ENCODE measurements around the gene NUMBL.

Gene NUMBL

DNA sequence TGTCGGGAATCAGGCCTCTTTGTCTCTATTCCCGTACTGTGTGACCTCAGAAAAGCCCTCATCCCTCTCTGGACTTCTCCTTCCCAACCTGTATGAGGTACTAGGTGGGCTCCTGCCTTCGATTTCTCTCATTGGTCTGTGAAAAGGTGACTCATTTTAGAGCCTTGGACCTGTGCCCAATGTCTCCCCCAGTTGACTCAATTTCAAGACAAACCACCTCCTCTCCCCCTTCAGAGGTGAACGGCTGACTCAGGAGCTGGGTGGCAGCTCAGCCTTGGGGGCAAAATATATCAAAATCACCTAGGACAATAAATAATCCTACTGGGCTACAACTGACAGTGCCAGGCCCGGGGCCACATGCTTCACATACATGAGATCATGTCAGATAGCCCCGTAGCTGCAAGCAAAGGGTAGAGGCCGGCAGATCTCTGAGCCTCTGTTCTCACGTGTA lies 25.6 kb upstream of the NUMBL start:
- H3K79me2 ChIP-seq (ENCODE audit: control insufficient read depth, insufficient read depth, low read length, poor library complexity), result peaks cover 29% of the 10 kb centered on the region
- peak overlapping the region; percentile 94 for H2BK5ac ChIP-seq (ENCODE audit: low read depth, low read length, poor library complexity)
- peak overlapping the region; percentile 91 for H2BK120ac ChIP-seq (ENCODE audit: insufficient read depth, low read length, poor library complexity)
- peak overlapping the region; percentile 11 for H2AFZ ChIP-seq (ENCODE audit: insufficient read depth, low read length, poor library complexity)
- peaks cover 41% of the 10 kb centered on the region for H3K79me1 ChIP-seq (ENCODE audit: low read length)
- no peaks in the 10 kb centered on the region for H3K9me3 ChIP-seq (ENCODE audit: insufficient read depth, low read depth, low read length)
- peak overlapping the region; percentile 74 for H3K14ac ChIP-seq (ENCODE audit: low read length)
- peak overlapping the region; percentile 76 for H3K4ac ChIP-seq (ENCODE audit: low read depth, low read length)
- no peak overlapping the region for H3K23ac ChIP-seq (ENCODE audit: low read length)
- no CpG with 5 or more reads among the region's 8 CpGs for WGBS (ENCODE audit: extremely low coverage, insufficient coverage, insufficient read length)
- H4K91ac ChIP-seq (ENCODE audit: low read depth, low read length), result peak overlapping the region; percentile 85
- H2AK5ac ChIP-seq (ENCODE audit: low read length), result peak overlapping the region; percentile 63
- H3K4me2 ChIP-seq (ENCODE audit: low read length), result peak overlapping the region; percentile 82
- peaks cover 4 to 11% of the 10 kb centered on the region in 2 experiments for H3K36me3 ChIP-seq (ENCODE audit: control insufficient read depth in 1 of 2, insufficient read depth in 2 of 2, low read length in 2 of 2)
- H4K8ac ChIP-seq (ENCODE audit: low read depth, low read length), result peak overlapping the region; percentile 78
- peak overlapping the region; percentile 22 for H3K9ac ChIP-seq (ENCODE audit: low read length)
- peak; percentile 87 to 90 for DNase-seq
- peak overlapping the region; percentile 83 for H2BK12ac ChIP-seq (ENCODE audit: low read length)
- H3K4me1 ChIP-seq (ENCODE audit: control insufficient read depth in 1 of 2, insufficient read depth in 2 of 2, low read length in 2 of 2), result peaks cover 11 to 13% of the 10 kb centered on the region in 2 experiments
- H3K27ac ChIP-seq (ENCODE audit: low read depth, low read length), result peak overlapping the region; percentile 98
- H3K18ac ChIP-seq (ENCODE audit: low read length), result peak overlapping the region; percentile 26
- peak overlapping the region; percentile 73 for H4K12ac ChIP-seq (ENCODE audit: low read depth, low read length)
- no peaks in the 10 kb centered on the region for H3K27me3 ChIP-seq (ENCODE audit: insufficient read depth, low read length)
- H3K4me3 ChIP-seq (ENCODE audit: low read depth, low read length), result peak overlapping the region; percentile 73

DNA sequence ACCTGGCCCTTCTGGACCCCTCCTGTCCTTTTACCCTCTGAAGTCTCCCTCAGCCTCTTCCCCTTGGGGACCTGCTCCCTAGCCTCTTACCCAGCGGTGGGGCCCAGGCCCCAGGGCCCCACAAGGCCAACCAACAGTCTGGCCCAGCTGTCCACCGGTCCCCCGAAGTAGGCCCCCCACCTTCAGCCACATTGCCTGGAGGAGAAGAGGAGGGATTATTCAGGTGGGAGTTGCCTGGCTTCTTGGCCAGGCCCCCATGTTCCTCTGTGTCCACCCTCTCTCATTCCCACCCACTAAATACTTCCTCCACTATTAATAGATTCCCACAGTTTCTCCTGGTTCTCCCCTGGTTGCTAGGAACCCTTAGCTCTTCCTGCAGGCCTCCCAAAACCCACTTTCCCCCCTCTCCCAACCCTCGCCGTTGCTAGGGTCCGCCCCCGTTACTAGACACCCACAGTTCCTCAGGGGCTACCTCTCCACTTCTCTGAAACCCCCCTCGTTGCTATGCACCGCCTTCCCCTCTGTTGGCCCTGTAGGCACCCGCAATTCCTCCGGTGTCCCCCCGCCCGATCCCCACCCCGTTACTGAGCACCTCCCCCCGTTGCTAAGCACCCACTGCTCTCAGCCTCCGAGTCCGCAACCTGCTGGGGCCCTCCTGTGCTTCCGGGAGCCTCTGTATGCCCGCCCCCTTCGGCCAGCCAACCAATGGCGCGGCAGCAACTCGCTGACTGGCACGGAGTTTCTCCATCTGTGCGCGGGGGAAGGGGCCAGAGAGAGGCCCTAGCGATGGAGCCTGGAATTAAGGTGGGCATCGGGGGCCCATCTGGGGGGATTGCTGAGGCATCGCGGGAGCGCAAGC lies 24.2 kb upstream of the NUMBL start:
- peak overlapping the region; percentile 74 for H3K14ac ChIP-seq (ENCODE audit: low read length)
- H3K9ac ChIP-seq (ENCODE audit: low read length), result peak overlapping the region; percentile 61
- peak; percentile 85 to 89 for DNase-seq
- peaks cover 8% of the 10 kb centered on the region in 2 experiments for H3K4me1 ChIP-seq (ENCODE audit: control insufficient read depth in 1 of 2, insufficient read depth in 2 of 2, low read length in 2 of 2)
- H3K9me3 ChIP-seq (ENCODE audit: insufficient read depth, low read depth, low read length), result no peaks in the 10 kb centered on the region
- H4K12ac ChIP-seq (ENCODE audit: low read depth, low read length), result peak overlapping the region; percentile 64
- peak overlapping the region; percentile 91 for H4K91ac ChIP-seq (ENCODE audit: low read depth, low read length)
- H3K27ac ChIP-seq (ENCODE audit: low read depth, low read length), result peak overlapping the region; percentile 95
- peaks cover 23% of the 10 kb centered on the region for H3K79me2 ChIP-seq (ENCODE audit: control insufficient read depth, insufficient read depth, low read length, poor library complexity)
- peak overlapping the region; percentile 91 for H2BK5ac ChIP-seq (ENCODE audit: low read depth, low read length, poor library complexity)
- peaks cover 9 to 10% of the 10 kb centered on the region in 2 experiments for H3K36me3 ChIP-seq (ENCODE audit: control insufficient read depth in 1 of 2, insufficient read depth in 2 of 2, low read length in 2 of 2)
- H3K79me1 ChIP-seq (ENCODE audit: low read length), result peaks cover 41% of the 10 kb centered on the region
- peak overlapping the region; percentile 87 for H2BK120ac ChIP-seq (ENCODE audit: insufficient read depth, low read length, poor library complexity)
- H3K18ac ChIP-seq (ENCODE audit: low read length), result peak overlapping the region; percentile 75
- no peaks in the 10 kb centered on the region for H3K27me3 ChIP-seq (ENCODE audit: insufficient read depth, low read length)
- no peak overlapping the region for H3K23ac ChIP-seq (ENCODE audit: low read length)
- peak overlapping the region; percentile 86 for H4K8ac ChIP-seq (ENCODE audit: low read depth, low read length)
- H3K4ac ChIP-seq (ENCODE audit: low read depth, low read length), result peak overlapping the region; percentile 66
- H2AFZ ChIP-seq (ENCODE audit: insufficient read depth, low read length, poor library complexity), result peak overlapping the region; percentile 77
- H3K4me3 ChIP-seq (ENCODE audit: low read depth, low read length), result peak overlapping the region; percentile 69
- WGBS (ENCODE audit: extremely low coverage, insufficient coverage, insufficient read length), result no CpG with 5 or more reads among the region's 31 CpGs
- H2BK12ac ChIP-seq (ENCODE audit: low read length), result peak overlapping the region; percentile 72
- H2AK5ac ChIP-seq (ENCODE audit: low read length), result peak overlapping the region; percentile 50
- peak overlapping the region; percentile 90 for H3K4me2 ChIP-seq (ENCODE audit: low read length)

GRCh38 chr19:40713939-40714338 lies 23.5 kb upstream of the NUMBL start:
- peaks cover 18% of the 10 kb centered on the region for H3K79me2 ChIP-seq (ENCODE audit: control insufficient read depth, insufficient read depth, low read length, poor library complexity)
- WGBS (ENCODE audit: extremely low coverage, insufficient coverage, insufficient read length), result no CpG with 5 or more reads among the region's 11 CpGs
- H2BK5ac ChIP-seq (ENCODE audit: low read depth, low read length, poor library complexity), result no peak overlapping the region
- H3K4me3 ChIP-seq (ENCODE audit: low read depth, low read length), result no peak overlapping the region
- no peak overlapping the region for H3K23ac ChIP-seq (ENCODE audit: low read length)
- peak overlapping the region; percentile 89 for H4K91ac ChIP-seq (ENCODE audit: low read depth, low read length)
- H3K36me3 ChIP-seq (ENCODE audit: control insufficient read depth in 1 of 2, insufficient read depth in 2 of 2, low read length in 2 of 2), result peaks cover 9 to 10% of the 10 kb centered on the region in 2 experiments
- H3K79me1 ChIP-seq (ENCODE audit: low read length), result peaks cover 37% of the 10 kb centered on the region
- H3K9me3 ChIP-seq (ENCODE audit: insufficient read depth, low read depth, low read length), result no peaks in the 10 kb centered on the region
- H2AK5ac ChIP-seq (ENCODE audit: low read length), result peak overlapping the region; percentile 90
- no peak overlapping the region for H3K4me2 ChIP-seq (ENCODE audit: low read length)
- H3K14ac ChIP-seq (ENCODE audit: low read length), result no peak overlapping the region
- H3K18ac ChIP-seq (ENCODE audit: low read length), result no peak overlapping the region
- no peak overlapping the region for H2AFZ ChIP-seq (ENCODE audit: insufficient read depth, low read length, poor library complexity)
- peaks cover 4 to 8% of the 10 kb centered on the region in 2 experiments for H3K4me1 ChIP-seq (ENCODE audit: control insufficient read depth in 1 of 2, insufficient read depth in 2 of 2, low read length in 2 of 2)
- peak overlapping the region; percentile 15 for H3K4ac ChIP-seq (ENCODE audit: low read depth, low read length)
- H4K8ac ChIP-seq (ENCODE audit: low read depth, low read length), result no peak overlapping the region
- H2BK12ac ChIP-seq (ENCODE audit: low read length), result peak overlapping the region; percentile 81
- no peak overlapping the region for H3K27ac ChIP-seq (ENCODE audit: low read depth, low read length)
- no peak for DNase-seq
- no peaks in the 10 kb centered on the region for H3K27me3 ChIP-seq (ENCODE audit: insufficient read depth, low read length)
- H4K12ac ChIP-seq (ENCODE audit: low read depth, low read length), result peak overlapping the region; percentile 22
- H2BK120ac ChIP-seq (ENCODE audit: insufficient read depth, low read length, poor library complexity), result no peak overlapping the region
- no peak overlapping the region for H3K9ac ChIP-seq (ENCODE audit: low read length)

GRCh38 chr19:40709817-40710216 lies 19.4 kb upstream of the NUMBL start:
- no peak overlapping the region for H4K91ac ChIP-seq (ENCODE audit: low read depth, low read length)
- peaks cover 17 to 31% of the 10 kb centered on the region in 2 experiments for H3K36me3 ChIP-seq (ENCODE audit: control insufficient read depth in 1 of 2, insufficient read depth in 2 of 2, low read length in 2 of 2)
- no peak overlapping the region for H3K18ac ChIP-seq (ENCODE audit: low read length)
- no peak overlapping the region for H2AK5ac ChIP-seq (ENCODE audit: low read length)
- H2BK12ac ChIP-seq (ENCODE audit: low read length), result no peak overlapping the region
- peaks cover 2% of the 10 kb centered on the region for H3K79me2 ChIP-seq (ENCODE audit: control insufficient read depth, insufficient read depth, low read length, poor library complexity)
- no peak overlapping the region for H3K4ac ChIP-seq (ENCODE audit: low read depth, low read length)
- H2BK120ac ChIP-seq (ENCODE audit: insufficient read depth, low read length, poor library complexity), result no peak overlapping the region
- no peak overlapping the region for H3K23ac ChIP-seq (ENCODE audit: low read length)
- H2AFZ ChIP-seq (ENCODE audit: insufficient read depth, low read length, poor library complexity), result no peak overlapping the region
- H3K9ac ChIP-seq (ENCODE audit: low read length), result no peak overlapping the region
- H3K4me2 ChIP-seq (ENCODE audit: low read length), result no peak overlapping the region
- peaks cover 5% of the 10 kb centered on the region for H3K79me1 ChIP-seq (ENCODE audit: low read length)
- no peak overlapping the region for H3K4me3 ChIP-seq (ENCODE audit: low read depth, low read length)
- no peaks in the 10 kb centered on the region for H3K9me3 ChIP-seq (ENCODE audit: insufficient read depth, low read depth, low read length)
- peaks cover 3 to 4% of the 10 kb centered on the region in 2 experiments for H3K4me1 ChIP-seq (ENCODE audit: control insufficient read depth in 1 of 2, insufficient read depth in 2 of 2, low read length in 2 of 2)
- no peak overlapping the region for H3K27ac ChIP-seq (ENCODE audit: low read depth, low read length)
- H4K12ac ChIP-seq (ENCODE audit: low read depth, low read length), result no peak overlapping the region
- no peaks in the 10 kb centered on the region for H3K27me3 ChIP-seq (ENCODE audit: insufficient read depth, low read length)
- no peak overlapping the region for H4K8ac ChIP-seq (ENCODE audit: low read depth, low read length)
- WGBS (ENCODE audit: extremely low coverage, insufficient coverage, insufficient read length), result no CpG with 5 or more reads among the region's 5 CpGs
- no peak for DNase-seq
- no peak overlapping the region for H2BK5ac ChIP-seq (ENCODE audit: low read depth, low read length, poor library complexity)
- H3K14ac ChIP-seq (ENCODE audit: low read length), result no peak overlapping the region

Measured in trophoblast cell (in vitro differentiated cells and primary cell).